ES-I3 (cell line): ENCODE measurements around the gene MCM9.

Source experiments
- H3K36me3 ChIP-seq: 2 replicates; pipeline ENCODE4 v1.6.1; 2013; ENCODE audit warnings: mild to moderate bottlenecking, low read length, control low read depth, moderate library complexity; ENCODE audit not compliant: insufficient read depth
- H3K4me1 ChIP-seq: 2 replicates; pipeline ENCODE4 v1.6.1; 2013; ENCODE audit warnings: mild to moderate bottlenecking, control low read depth, low read length; ENCODE audit not compliant: insufficient read depth
- H3K9ac ChIP-seq: 2 replicates; pipeline ENCODE4 v1.6.1; 2013; ENCODE audit warnings: low read depth, mild to moderate bottlenecking, low read length, moderate library complexity
- H3K9me3 ChIP-seq: 2 replicates; pipeline ENCODE4 v1.6.1; 2013; ENCODE audit warnings: mild to moderate bottlenecking, low read length, moderate library complexity; ENCODE audit not compliant: control insufficient read depth, insufficient read depth

The MCM9 gene

GRCh38 chr6:118914598-118914997 lies 20.4 kb downstream of the MCM9 start:
- H3K36me3 ChIP-seq = peaks cover 9% of the 10 kb centered on the region; the same call in 1 of the 2 replicates
- no peak overlapping the region for H3K9ac ChIP-seq
- no peaks in the 10 kb centered on the region for H3K9me3 ChIP-seq
- H3K4me1 ChIP-seq = no peaks in the 10 kb centered on the region

DNA sequence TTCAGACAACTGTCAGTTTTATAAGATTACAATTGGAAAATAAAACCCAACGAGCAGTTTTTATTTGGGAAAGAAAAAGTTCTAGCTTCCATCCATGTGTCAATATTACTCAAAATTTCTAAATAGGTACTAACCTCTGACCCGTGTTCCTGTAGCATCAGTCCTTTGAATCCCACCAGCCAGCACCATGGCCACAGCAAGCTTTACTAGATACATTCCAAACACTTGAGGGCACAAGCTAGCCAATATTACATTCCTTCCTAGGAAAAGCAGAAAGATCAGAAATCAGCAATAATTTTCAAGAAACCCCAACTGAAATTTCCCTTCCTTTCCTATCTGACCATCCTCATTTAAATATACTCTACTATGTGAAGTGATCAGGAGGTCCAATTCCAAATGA lies 21.8 kb downstream of the MCM9 start:
- Histone ChIP-seq H3K9ac (no peak overlapping the region), H3K9me3 (no peaks in the 10 kb centered on the region), H3K36me3 (peaks cover 13% of the 10 kb centered on the region; the same call in 1 of the 2 replicates), H3K4me1 (no peaks in the 10 kb centered on the region)

- H3K9ac ChIP-seq = no peak overlapping the region
- H3K4me1 ChIP-seq = no peaks in the 10 kb centered on the region
- H3K36me3 ChIP-seq = peaks cover 13% of the 10 kb centered on the region; the same call in 1 of the 2 replicates
- no peaks in the 10 kb centered on the region for H3K9me3 ChIP-seq
Measured at GRCh38 chr6:118912646-118913045, 22.3 kb downstream of the MCM9 start.

DNA sequence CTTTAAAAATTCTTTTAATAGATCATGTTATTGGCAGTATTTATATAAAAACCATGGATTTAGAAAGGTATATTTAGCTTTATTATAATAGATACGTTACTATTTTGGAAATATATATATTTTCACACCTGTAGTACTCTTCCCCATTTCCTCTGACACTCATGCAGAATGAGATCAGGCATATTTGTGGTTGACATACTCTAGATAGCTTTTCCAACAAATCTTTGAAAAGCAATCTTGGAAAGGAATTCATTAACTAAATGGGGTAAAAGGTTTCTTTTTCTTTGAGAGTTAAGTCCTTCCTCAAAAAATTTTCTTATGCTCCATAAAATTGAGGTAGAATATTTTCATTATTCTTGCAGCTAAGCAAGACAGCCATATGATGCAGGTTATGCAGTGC lies 26.5 kb downstream of the MCM9 start:
- Histone ChIP-seq H3K9me3 (no peaks in the 10 kb centered on the region), H3K9ac (no peak overlapping the region), H3K4me1 (no peaks in the 10 kb centered on the region), H3K36me3 (peaks cover 16% of the 10 kb centered on the region; the same call in 1 of the 2 replicates)

DNA sequence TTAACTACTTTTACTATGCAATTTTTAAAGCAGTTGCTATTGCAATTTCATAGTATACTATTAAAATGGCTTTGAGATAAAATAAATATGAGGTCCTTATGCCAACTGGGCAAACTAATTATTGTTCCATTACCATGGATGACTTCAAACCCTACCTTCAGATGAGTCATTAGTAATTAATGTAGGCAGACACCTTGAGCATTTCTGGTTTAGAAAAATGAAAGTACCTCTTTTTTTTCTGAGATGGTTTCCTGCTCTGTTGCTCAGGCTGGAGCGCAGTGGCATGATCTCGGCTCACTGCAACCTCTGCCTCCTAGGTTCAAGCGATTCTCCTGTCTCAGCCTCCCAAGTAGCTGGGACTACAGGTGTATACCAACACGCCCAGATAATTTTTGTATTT lies 29.1 kb downstream of the MCM9 start:
- H3K9me3 ChIP-seq = no peaks in the 10 kb centered on the region
- no peak overlapping the region for H3K9ac ChIP-seq
- H3K4me1 ChIP-seq = no peaks in the 10 kb centered on the region
- peaks cover 13% of the 10 kb centered on the region; the same call in 1 of the 2 replicates for H3K36me3 ChIP-seq

- no peak overlapping the region for H3K9ac ChIP-seq
- H3K9me3 ChIP-seq = no peaks in the 10 kb centered on the region
- H3K4me1 ChIP-seq = peaks cover 5% of the 10 kb centered on the region
- H3K36me3 ChIP-seq = peaks cover 13% of the 10 kb centered on the region; the same call in 1 of the 2 replicates
Measured at GRCh38 chr6:118905084-118905483, 29.9 kb downstream of the MCM9 start.

GRCh38 chr6:118903691-118904090 lies 31.3 kb downstream of the MCM9 start:
- no peak overlapping the region for H3K9ac ChIP-seq
- H3K4me1 ChIP-seq = peaks cover 12% of the 10 kb centered on the region
- peaks cover 11% of the 10 kb centered on the region for H3K36me3 ChIP-seq
- H3K9me3 ChIP-seq = no peaks in the 10 kb centered on the region

GRCh38 chr6:118903138-118903537 lies 31.8 kb downstream of the MCM9 start:
- peaks cover 12% of the 10 kb centered on the region for H3K36me3 ChIP-seq
- peaks cover 12% of the 10 kb centered on the region for H3K4me1 ChIP-seq
- H3K9ac ChIP-seq = no peak overlapping the region
- H3K9me3 ChIP-seq = no peaks in the 10 kb centered on the region

DNA sequence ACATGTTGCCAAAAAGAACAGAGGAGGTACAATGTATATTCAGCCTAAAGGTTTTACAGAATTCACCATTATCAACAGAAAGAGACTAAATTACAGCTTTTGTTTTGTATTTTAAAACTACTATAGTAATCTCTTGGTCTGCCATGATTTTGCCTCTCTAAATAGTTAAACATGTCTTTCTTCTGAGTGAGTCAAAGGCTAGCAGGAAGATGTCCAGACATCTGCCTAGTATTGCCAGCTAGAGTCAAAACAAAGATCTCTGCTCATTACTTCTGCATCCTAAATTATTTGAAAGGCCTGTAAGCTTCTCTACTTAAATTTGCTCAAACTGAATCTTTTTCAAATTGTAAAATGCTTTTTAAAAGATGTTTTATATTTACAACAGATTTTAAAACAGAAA lies 32.2 kb downstream of the MCM9 start:
- no peak overlapping the region for H3K9ac ChIP-seq
- H3K4me1 ChIP-seq = peaks cover 12% of the 10 kb centered on the region
- H3K36me3 ChIP-seq = peaks cover 12% of the 10 kb centered on the region
- H3K9me3 ChIP-seq = no peaks in the 10 kb centered on the region

DNA sequence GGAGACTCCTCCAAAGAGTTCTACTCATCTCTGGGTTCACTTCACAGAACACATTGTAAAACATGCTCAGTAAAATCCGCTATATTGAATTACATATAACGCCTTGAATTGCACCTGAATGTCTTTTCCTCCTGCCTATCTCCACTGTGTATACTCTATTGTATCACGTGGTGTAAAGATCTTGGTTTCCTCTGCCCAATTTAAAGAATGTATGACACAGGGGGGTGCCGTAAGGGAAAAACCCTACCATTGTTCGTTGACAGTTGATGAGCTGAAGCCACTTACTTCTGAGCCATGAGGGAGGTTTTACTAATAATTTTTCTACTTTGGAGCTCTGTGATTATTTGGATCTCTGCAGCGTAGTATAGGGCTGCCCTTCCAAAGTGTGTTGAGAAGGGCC lies 35.0 kb downstream of the MCM9 start:
- peaks cover 4% of the 10 kb centered on the region for H3K36me3 ChIP-seq
- H3K9ac ChIP-seq = no peak overlapping the region
- peaks cover 12% of the 10 kb centered on the region for H3K4me1 ChIP-seq
- no peaks in the 10 kb centered on the region for H3K9me3 ChIP-seq

- H3K36me3 ChIP-seq = peaks cover 4% of the 10 kb centered on the region; the same call in 1 of the 2 replicates
- peaks cover 16% of the 10 kb centered on the region for H3K4me1 ChIP-seq
- no peak overlapping the region for H3K9ac ChIP-seq
- no peaks in the 10 kb centered on the region for H3K9me3 ChIP-seq
Measured at GRCh38 chr6:118897386-118897785, 37.6 kb downstream of the MCM9 start.

DNA sequence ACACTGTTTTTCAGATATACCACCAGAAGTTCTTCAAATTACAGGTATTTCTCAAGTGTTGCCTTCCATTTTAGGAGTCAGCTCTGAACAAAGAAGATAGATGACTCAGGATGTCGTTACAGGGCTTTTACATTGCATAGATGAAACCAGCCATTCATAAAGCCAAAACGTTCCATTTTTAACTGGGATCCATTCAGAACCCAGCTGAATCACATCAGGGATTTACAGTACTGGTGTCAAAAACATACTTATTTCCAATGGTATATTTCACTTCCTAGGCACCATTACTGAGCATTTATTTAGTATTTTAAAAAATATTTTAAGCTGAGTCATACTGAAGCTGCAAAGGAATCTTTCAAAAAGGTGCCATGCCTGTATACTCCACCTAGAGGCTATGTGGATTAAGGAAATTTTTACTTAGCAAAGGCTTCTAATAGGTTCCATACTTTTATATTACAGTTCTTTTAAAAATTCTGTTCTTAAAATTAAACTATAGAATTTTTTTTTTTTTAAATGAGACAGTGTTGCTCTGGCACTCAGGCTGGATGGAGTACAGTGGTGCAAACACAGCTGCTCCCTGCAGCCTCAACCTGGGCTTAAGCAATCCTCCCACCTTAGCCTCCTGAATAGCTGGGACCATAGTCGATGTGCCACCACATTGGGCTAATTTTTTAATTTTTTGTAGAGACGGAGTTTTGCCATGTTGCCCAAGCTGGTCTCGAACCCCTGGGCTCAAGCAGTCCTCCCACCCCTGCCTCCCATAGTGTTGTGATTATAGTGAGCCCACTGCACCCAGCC lies 38.4 kb downstream of the MCM9 start:
- peaks cover 18% of the 10 kb centered on the region for H3K4me1 ChIP-seq
- peak overlapping the region; percentile 43 for H3K9ac ChIP-seq
- no peaks in the 10 kb centered on the region for H3K9me3 ChIP-seq
- H3K36me3 ChIP-seq = peaks cover 4% of the 10 kb centered on the region; the same call in 1 of the 2 replicates

GRCh38 chr6:118895859-118896258 lies 39.1 kb downstream of the MCM9 start:
- Histone ChIP-seq H3K9me3 (no peaks in the 10 kb centered on the region), H3K36me3 (peaks cover 4% of the 10 kb centered on the region; the same call in 1 of the 2 replicates), H3K9ac (peak overlapping the region; percentile 98), H3K4me1 (peaks cover 18% of the 10 kb centered on the region)

DNA sequence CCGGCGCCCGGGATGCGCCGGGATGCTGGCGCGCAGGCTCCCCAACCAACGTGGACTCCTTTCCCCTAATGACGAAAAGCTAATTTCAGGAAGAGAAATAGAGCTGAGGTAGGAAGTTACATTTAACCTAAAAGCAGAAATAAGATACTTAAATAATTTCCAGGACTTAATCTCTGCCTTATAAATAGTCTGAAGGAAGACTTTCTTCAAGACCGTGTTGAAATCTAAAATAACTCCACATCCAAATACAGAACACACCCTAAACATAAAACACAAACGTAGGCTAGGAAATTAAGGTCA lies 39.7 kb downstream of the MCM9 start:
- H3K36me3 ChIP-seq = peaks cover 4% of the 10 kb centered on the region; the same call in 1 of the 2 replicates
- H3K4me1 ChIP-seq = peaks cover 15% of the 10 kb centered on the region
- no peaks in the 10 kb centered on the region for H3K9me3 ChIP-seq
- H3K9ac ChIP-seq = peak overlapping the region; percentile 98
